ENCODE data around the gene DUSP16. TPM values are rescaled to one million over a fixed set of nuclear protein-coding genes. Genes with fewer than 3 reads are reported as not detected.

The DUSP16 gene
- total and polyA plus RNA-seq, 7 experiments from 2014 or later, result 4.4 to 42.8 (median 29.2) TPM

DNA sequence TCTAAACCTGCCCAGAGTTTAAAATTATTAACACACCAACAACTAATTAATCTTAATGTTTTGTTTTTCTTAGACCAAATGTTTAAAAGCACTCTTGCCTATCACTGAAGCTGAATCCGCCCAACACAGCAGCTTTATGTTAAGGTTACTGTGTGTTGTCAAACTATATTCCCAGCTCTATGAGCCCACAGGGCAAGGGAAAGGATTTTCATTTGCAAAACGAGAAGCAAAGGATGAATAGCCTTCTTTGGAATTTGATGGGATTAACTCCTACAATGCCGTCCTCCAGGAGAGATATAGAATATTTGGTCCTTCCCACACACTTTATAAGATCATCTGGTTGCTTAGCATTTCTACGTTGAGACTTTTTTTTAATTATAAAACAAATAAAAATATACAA, 43.7 kb downstream of the DUSP16 start:
- POLR2A ChIA-PET, result interaction anchor here (0.6 to 1.3 kb wide), 2 partner anchors 9 to 113 kb away, joined by 3 read pairs; no protein-coding TSS in a partner anchor
- Histone ChIP-seq H3K4me1 (ENCODE audit: control insufficient read depth in 2 of 2, insufficient read depth in 2 of 2, low read length in 2 of 2) (no peaks in the 10 kb centered on the region), H3K27ac (ENCODE audit: low read depth, low read length) (no peak overlapping the region), H3K4me3 (ENCODE audit: low read length) (no peak overlapping the region), H3K36me3 (ENCODE audit: control insufficient read depth in 2 of 3, insufficient read depth in 3 of 3, low read length in 3 of 3) (peaks cover 0 to 14% (median 0%) of the 10 kb centered on the region in 3 experiments), H3K27me3 (ENCODE audit: control insufficient read depth in 2 of 2, insufficient read depth in 2 of 2, low read length in 2 of 2) (no peaks in the 10 kb centered on the region), H3K9me3 (ENCODE audit: control insufficient read depth in 2 of 3, low read length in 3 of 3) (no peaks in the 10 kb centered on the region)
- ATAC-seq (no peak), DNase-seq (no peak)
- Mint-ChIP-seq H3K4me3 (no peak overlapping the region), H3K27ac (no peak overlapping the region), H3K4me1 (peaks cover 7 to 46% (median 22%) of the 10 kb centered on the region in 7 donors), H3K36me3 (peaks cover 23 to 54% (median 48%) of the 10 kb centered on the region in 5 donors), H3K9me3 (peaks cover 0 to 3% (median 0%) of the 10 kb centered on the region in 11 donors), H3K27me3 (no peaks in the 10 kb centered on the region)
- CTCF ChIA-PET, result no interaction called here
- intact Hi-C loops (cut with micrococcal nuclease), result no loop called here

DNA sequence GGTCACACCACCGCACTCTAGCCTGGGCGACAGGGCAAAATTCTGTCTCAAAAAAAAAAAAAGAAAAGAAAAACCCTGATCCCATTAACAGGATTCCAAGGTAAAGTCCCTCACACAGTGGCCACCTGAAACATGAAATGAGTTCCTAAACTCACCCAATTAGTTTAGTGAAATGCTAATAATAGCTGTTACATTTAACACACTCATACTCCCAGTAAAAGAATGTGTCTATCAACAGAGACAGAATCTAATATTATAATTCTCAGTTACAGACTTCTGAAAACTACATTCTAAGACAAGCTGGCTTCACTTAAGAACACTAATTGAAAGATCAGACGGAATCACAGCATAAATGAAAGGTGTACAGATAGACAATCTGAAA, 44.2 kb downstream of the DUSP16 start:
- H3K27ac Mint-ChIP-seq, result no peak overlapping the region
- CTCF ChIA-PET, result no interaction called here
- no peaks in the 10 kb centered on the region for H3K4me1 ChIP-seq (ENCODE audit: control insufficient read depth in 2 of 2, insufficient read depth in 2 of 2, low read length in 2 of 2)
- H3K4me1 Mint-ChIP-seq, result peaks cover 7 to 45% (median 18%) of the 10 kb centered on the region in 7 donors
- H3K9me3 Mint-ChIP-seq, result peaks cover 0 to 3% (median 0%) of the 10 kb centered on the region in 11 donors
- no peaks in the 10 kb centered on the region for H3K27me3 Mint-ChIP-seq
- no peak overlapping the region for H3K27ac ChIP-seq (ENCODE audit: low read depth, low read length)
- peaks cover 0 to 14% (median 0%) of the 10 kb centered on the region in 3 experiments for H3K36me3 ChIP-seq (ENCODE audit: control insufficient read depth in 2 of 3, insufficient read depth in 3 of 3, low read length in 3 of 3)
- no peak overlapping the region for H3K4me3 Mint-ChIP-seq
- no peaks in the 10 kb centered on the region for H3K9me3 ChIP-seq (ENCODE audit: control insufficient read depth in 2 of 3, low read length in 3 of 3)
- no peaks in the 10 kb centered on the region for H3K27me3 ChIP-seq (ENCODE audit: control insufficient read depth in 2 of 2, insufficient read depth in 2 of 2, low read length in 2 of 2)
- intact Hi-C loops (cut with micrococcal nuclease), result no loop called here
- H3K4me3 ChIP-seq (ENCODE audit: low read length), result no peak overlapping the region
- POLR2A ChIA-PET, result no interaction called here
- DNase-seq (no peak), ATAC-seq (no peak)
- H3K36me3 Mint-ChIP-seq, result peaks cover 23 to 55% (median 49%) of the 10 kb centered on the region in 5 donors

DNA sequence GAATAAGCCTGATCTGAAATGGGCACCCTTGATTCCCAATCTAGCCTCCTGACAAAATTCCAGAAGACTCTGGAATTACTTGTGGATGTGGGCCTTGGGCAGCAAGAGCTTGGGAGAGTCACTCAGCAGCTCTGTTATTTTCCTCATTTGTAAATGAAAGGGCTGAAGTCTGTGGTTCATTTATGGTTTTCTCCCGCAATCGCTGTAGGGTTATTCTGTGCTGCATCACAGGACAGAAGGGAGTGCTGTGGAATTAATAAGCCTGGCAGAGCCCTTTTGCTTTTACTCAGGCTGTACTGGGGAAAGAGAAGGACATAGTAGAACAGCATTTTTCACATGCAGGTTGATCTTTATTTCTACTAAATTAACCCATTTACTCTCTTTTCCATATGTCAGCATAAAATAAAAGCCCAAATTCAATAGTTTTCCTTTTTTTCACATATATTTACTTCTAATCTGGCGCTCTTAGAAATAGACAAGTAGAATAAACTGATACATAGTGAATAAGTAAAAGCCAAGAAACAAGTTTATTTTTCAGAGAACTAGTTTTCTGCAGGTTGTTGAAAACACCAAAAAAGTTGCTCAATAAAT, 49.2 kb downstream of the DUSP16 start:
- Mint-ChIP-seq H3K9me3 (peaks cover 0 to 3% (median 0%) of the 10 kb centered on the region in 11 donors), H3K27ac (no peak overlapping the region), H3K4me3 (no peak overlapping the region), H3K36me3 (peaks cover 10 to 44% (median 38%) of the 10 kb centered on the region in 5 donors), H3K27me3 (no peaks in the 10 kb centered on the region), H3K4me1 (peaks cover 0 to 34% (median 11%) of the 10 kb centered on the region in 7 donors)
- Histone ChIP-seq H3K4me1 (ENCODE audit: control insufficient read depth in 2 of 2, insufficient read depth in 2 of 2, low read length in 2 of 2) (no peaks in the 10 kb centered on the region), H3K27ac (ENCODE audit: low read depth, low read length) (no peak overlapping the region), H3K36me3 (ENCODE audit: control insufficient read depth in 2 of 3, insufficient read depth in 3 of 3, low read length in 3 of 3) (peaks cover 0 to 14% (median 0%) of the 10 kb centered on the region in 3 experiments), H3K9me3 (ENCODE audit: control insufficient read depth in 2 of 3, low read length in 3 of 3) (no peaks in the 10 kb centered on the region), H3K4me3 (ENCODE audit: low read length) (no peak overlapping the region), H3K27me3 (ENCODE audit: control insufficient read depth in 2 of 2, insufficient read depth in 2 of 2, low read length in 2 of 2) (no peaks in the 10 kb centered on the region)
- ChIA-PET POLR2A (interaction anchor here (0.5 to 1.3 kb wide), 4 partner anchors 10 to 748 kb away, joined by 3 to 4 read pairs (median 3); no protein-coding TSS in a partner anchor), CTCF (interaction anchor here (0.6 to 0.7 kb wide), 2 partner anchors 137 to 166 kb away, joined by 3 read pairs; no protein-coding TSS in a partner anchor)
- ATAC-seq, result no peak
- no peak for DNase-seq
- intact Hi-C loops (cut with micrococcal nuclease), result no loop called here

DNA sequence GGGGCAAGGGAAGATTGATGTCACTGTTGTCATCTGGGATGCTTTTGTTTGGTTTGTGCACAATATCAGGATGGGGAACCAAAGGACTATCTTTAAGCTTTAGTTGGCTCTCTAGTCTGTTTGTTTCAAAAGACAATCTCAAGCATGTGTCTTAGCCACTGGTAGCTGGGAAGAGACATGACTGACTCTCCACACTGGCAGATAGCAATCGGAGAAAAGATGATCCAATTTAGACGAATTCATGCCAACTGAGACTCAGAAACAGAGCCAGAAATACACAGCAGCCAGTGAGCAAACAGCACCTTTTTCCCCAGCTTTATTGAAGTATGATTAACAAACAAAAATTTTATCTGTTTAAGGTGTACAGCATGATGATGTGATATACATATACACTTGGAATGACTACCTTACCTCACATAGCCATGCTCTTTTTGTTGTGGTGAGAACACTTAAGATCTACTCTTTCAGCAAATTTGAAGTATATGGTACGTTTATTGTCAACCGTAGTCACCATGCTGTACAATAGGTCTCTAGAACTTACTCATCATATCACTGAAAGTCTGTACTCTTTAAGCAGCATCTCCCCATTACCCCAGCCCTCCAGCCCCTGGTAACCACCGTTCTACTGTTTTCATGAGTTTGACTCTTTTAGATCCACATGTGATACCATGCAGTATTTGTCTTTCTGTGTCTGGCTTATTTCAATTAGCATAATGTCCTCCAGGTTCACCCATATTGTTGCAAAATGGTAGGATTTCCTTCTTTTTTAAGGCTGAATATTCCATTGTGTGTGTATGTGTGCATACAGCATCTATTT, 50.6 kb downstream of the DUSP16 start:
- CTCF ChIA-PET, result no interaction called here

DNA sequence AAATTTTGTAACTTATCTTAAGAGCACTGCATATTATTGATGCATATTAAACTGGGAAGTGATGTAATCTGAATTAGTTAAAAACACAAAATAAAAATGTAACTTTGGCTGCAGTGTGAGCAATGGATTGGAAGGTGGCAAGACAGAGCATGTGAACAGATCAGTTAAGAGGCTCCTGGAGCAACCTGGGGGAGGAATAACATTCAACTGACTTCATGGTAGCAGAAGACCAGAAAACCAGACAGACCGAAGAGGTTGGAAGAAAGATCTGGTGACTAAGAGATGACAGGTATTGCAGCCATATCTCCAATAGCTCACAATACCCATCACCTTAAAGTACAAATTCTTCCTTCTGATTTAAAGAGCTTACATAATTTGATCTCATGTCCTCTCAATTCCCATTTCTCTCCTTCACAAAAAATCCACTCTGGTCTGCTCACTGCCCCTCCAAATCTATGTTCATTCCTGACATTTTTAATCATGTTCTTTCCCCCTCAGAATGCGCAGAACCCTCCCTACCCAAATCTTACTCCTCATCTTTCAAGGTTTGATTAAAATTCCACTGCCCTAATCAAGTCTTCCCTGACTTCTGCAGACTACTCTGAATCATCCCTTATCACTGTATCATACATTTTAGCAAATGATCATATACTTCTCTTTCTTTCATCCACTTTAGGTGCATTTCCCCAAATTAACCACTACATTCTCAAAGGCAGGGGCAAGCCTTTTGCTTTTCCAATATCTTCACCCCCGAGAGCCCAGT, 51.5 kb downstream of the DUSP16 start:
- CTCF ChIA-PET, result no interaction called here
- POLR2A ChIA-PET, result interaction anchor here (0.6 kb wide), 1 partner anchor 16 kb away, joined by 3 read pairs; no protein-coding TSS in a partner anchor
- no peak for ATAC-seq

More for the DNA sequence above, 50.6 kb downstream of the DUSP16 start:
- ATAC-seq (no peak), DNase-seq (no peak)
- peaks cover 0 to 3% (median 0%) of the 10 kb centered on the region in 11 donors for H3K9me3 Mint-ChIP-seq
- Histone ChIP-seq H3K9me3 (ENCODE audit: control insufficient read depth in 2 of 3, low read length in 3 of 3) (no peaks in the 10 kb centered on the region), H3K27ac (ENCODE audit: low read depth, low read length) (no peak overlapping the region), H3K36me3 (ENCODE audit: control insufficient read depth in 2 of 3, insufficient read depth in 3 of 3, low read length in 3 of 3) (peaks cover 0 to 4% (median 0%) of the 10 kb centered on the region in 3 experiments), H3K4me1 (ENCODE audit: control insufficient read depth in 2 of 2, insufficient read depth in 2 of 2, low read length in 2 of 2) (no peaks in the 10 kb centered on the region), H3K4me3 (ENCODE audit: low read length) (no peak overlapping the region), H3K27me3 (ENCODE audit: control insufficient read depth in 2 of 2, insufficient read depth in 2 of 2, low read length in 2 of 2) (no peaks in the 10 kb centered on the region)
- intact Hi-C loops (cut with micrococcal nuclease), result no loop called here
- no peak overlapping the region for H3K4me3 Mint-ChIP-seq
- H3K27me3 Mint-ChIP-seq, result no peaks in the 10 kb centered on the region
- peaks cover 4 to 31% (median 26%) of the 10 kb centered on the region in 5 donors for H3K36me3 Mint-ChIP-seq
- H3K27ac Mint-ChIP-seq, result no peak overlapping the region
- POLR2A ChIA-PET, result no interaction called here
- H3K4me1 Mint-ChIP-seq, result peaks cover 0 to 36% (median 10%) of the 10 kb centered on the region in 7 donors

DNA sequence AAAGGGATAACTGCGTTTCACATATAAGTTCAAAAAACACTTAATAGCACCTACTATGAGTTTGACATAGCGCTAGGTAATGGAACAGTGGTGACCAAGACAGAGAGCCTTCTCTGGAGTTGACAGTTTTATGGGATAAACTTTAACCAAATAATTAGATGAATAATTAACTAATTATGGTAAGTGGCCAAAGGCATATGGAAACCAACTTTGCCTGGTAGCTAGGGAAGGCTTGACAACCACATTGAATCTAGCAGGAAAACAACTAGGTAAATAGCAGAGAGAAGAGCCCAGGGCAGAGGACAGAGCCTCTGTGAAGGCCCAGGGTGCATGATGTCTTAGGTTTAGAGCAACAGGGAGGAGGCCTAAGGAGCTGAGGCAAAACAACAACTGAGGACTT, 52.1 kb downstream of the DUSP16 start:
- Mint-ChIP-seq H3K36me3 (peaks cover 0 to 25% (median 20%) of the 10 kb centered on the region in 5 donors), H3K27ac (no peak overlapping the region), H3K4me3 (no peak overlapping the region), H3K27me3 (no peaks in the 10 kb centered on the region), H3K4me1 (peaks cover 11 to 46% (median 24%) of the 10 kb centered on the region in 7 donors), H3K9me3 (peaks cover 0 to 3% (median 0%) of the 10 kb centered on the region in 11 donors)
- Histone ChIP-seq H3K4me1 (ENCODE audit: control insufficient read depth in 2 of 2, insufficient read depth in 2 of 2, low read length in 2 of 2) (peaks cover 0 to 3% of the 10 kb centered on the region in 2 donors), H3K36me3 (ENCODE audit: control insufficient read depth in 2 of 3, insufficient read depth in 3 of 3, low read length in 3 of 3) (no peaks in the 10 kb centered on the region), H3K27ac (ENCODE audit: low read depth, low read length) (no peak overlapping the region), H3K9me3 (ENCODE audit: control insufficient read depth in 2 of 3, low read length in 3 of 3) (no peaks in the 10 kb centered on the region), H3K27me3 (ENCODE audit: control insufficient read depth in 2 of 2, insufficient read depth in 2 of 2, low read length in 2 of 2) (no peaks in the 10 kb centered on the region), H3K4me3 (ENCODE audit: low read length) (no peak overlapping the region)
- POLR2A ChIA-PET, result interaction anchor here (0.6 to 1.0 kb wide), 2 partner anchors 15 to 33 kb away, joined by 3 read pairs; no protein-coding TSS in a partner anchor
- ATAC-seq, result no peak
- CTCF ChIA-PET, result no interaction called here
- no peak for DNase-seq
- intact Hi-C loops (cut with micrococcal nuclease), result no loop called here

More for the DNA sequence above, 51.5 kb downstream of the DUSP16 start:
- no peaks in the 10 kb centered on the region for H3K36me3 ChIP-seq (ENCODE audit: control insufficient read depth in 2 of 3, insufficient read depth in 3 of 3, low read length in 3 of 3)
- no peak for DNase-seq
- H3K27me3 ChIP-seq (ENCODE audit: control insufficient read depth in 2 of 2, insufficient read depth in 2 of 2, low read length in 2 of 2), result no peaks in the 10 kb centered on the region
- H3K4me1 ChIP-seq (ENCODE audit: control insufficient read depth in 2 of 2, insufficient read depth in 2 of 2, low read length in 2 of 2), result peaks cover 0 to 3% of the 10 kb centered on the region in 2 donors
- Mint-ChIP-seq H3K4me3 (no peak overlapping the region), H3K9me3 (peaks cover 0 to 3% (median 0%) of the 10 kb centered on the region in 11 donors), H3K27ac (no peak overlapping the region), H3K4me1 (peaks cover 6 to 39% (median 18%) of the 10 kb centered on the region in 7 donors), H3K36me3 (peaks cover 0 to 30% (median 20%) of the 10 kb centered on the region in 5 donors), H3K27me3 (no peaks in the 10 kb centered on the region)
- no peak overlapping the region for H3K27ac ChIP-seq (ENCODE audit: low read depth, low read length)
- intact Hi-C loops (cut with micrococcal nuclease), result no loop called here
- no peaks in the 10 kb centered on the region for H3K9me3 ChIP-seq (ENCODE audit: control insufficient read depth in 2 of 3, low read length in 3 of 3)
- H3K4me3 ChIP-seq (ENCODE audit: low read length), result no peak overlapping the region

Data from naive thymus-derived CD4-positive, alpha-beta T cell (primary cell).